ENCODE measurements around the gene ADAP1. TPM values are rescaled to one million over a fixed set of nuclear protein-coding genes. Genes with fewer than 3 reads are reported as not detected.

ADAP1 gene
- total and polyA plus RNA-seq, 3 experiments from 2014 or later: 37.7 to 77.3 (median 67.7) TPM

DNA sequence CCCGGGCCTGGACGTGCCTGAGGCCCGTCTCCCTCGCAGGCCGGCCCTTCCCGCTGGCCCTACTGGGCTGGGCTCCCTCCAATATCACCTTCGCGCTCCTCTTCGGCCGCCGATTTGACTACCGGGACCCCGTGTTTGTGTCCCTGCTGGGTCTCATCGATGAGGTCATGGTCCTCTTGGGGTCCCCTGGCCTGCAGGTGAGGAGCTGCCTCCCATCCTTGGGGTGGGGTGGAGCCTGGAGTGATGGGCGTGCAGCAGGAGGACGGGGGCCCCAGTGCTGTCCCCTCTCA, 30.6 kb upstream of the ADAP1 start:
- Mint-ChIP-seq H3K27me3 (peaks cover 7 to 10% of the 10 kb centered on the region in 2 donors), H3K4me1 (no peaks in the 10 kb centered on the region)
- POLR2A ChIA-PET: no interaction called here

GRCh38 chr7:984361-985126, 30.1 kb upstream of the ADAP1 start:
- Mint-ChIP-seq H3K27me3 (peaks cover 7 to 10% of the 10 kb centered on the region in 2 donors), H3K4me3 (no peak overlapping the region), H3K4me1 (no peaks in the 10 kb centered on the region), H3K9me3 (no peaks in the 10 kb centered on the region), H3K36me3 (no peaks in the 10 kb centered on the region), H3K27ac (no peak overlapping the region)
- H3K9me3 ChIP-seq (ENCODE audit: low read length): no peaks in the 10 kb centered on the region
- CTCF ChIA-PET: interaction anchor here (0.8 kb wide), 1 partner anchor 9 kb away, joined by 4 read pairs; no protein-coding TSS in a partner anchor
- no peaks in the 10 kb centered on the region for H3K36me3 ChIP-seq (ENCODE audit: insufficient read depth, low read length)
- POLR2A ChIA-PET: no interaction called here
- H3K27ac ChIP-seq (ENCODE audit: low read depth, low read length): no peak overlapping the region
- no peaks in the 10 kb centered on the region for H3K4me1 ChIP-seq (ENCODE audit: insufficient read depth, low read length)
- no peaks in the 10 kb centered on the region for H3K27me3 ChIP-seq (ENCODE audit: insufficient read depth, low read length, poor library complexity, severe bottlenecking)
- DNase-seq: no peak
- H3K4me3 ChIP-seq (ENCODE audit: low read length): no peak overlapping the region

More for the DNA sequence above, 30.6 kb upstream of the ADAP1 start:
- CTCF ChIA-PET: interaction anchor here (0.8 kb wide), 1 partner anchor 8 kb away, joined by 4 read pairs; no protein-coding TSS in a partner anchor
- Mint-ChIP-seq H3K36me3 (no peaks in the 10 kb centered on the region), H3K4me3 (no peak overlapping the region), H3K9me3 (no peaks in the 10 kb centered on the region), H3K27ac (no peak overlapping the region)
- DNase-seq: no peak
- no peaks in the 10 kb centered on the region for H3K4me1 ChIP-seq (ENCODE audit: insufficient read depth, low read length)
- no peaks in the 10 kb centered on the region for H3K27me3 ChIP-seq (ENCODE audit: insufficient read depth, low read length, poor library complexity, severe bottlenecking)
- no peak overlapping the region for H3K4me3 ChIP-seq (ENCODE audit: low read length)
- no peak overlapping the region for H3K27ac ChIP-seq (ENCODE audit: low read depth, low read length)
- no peaks in the 10 kb centered on the region for H3K36me3 ChIP-seq (ENCODE audit: insufficient read depth, low read length)
- no peaks in the 10 kb centered on the region for H3K9me3 ChIP-seq (ENCODE audit: low read length)

DNA sequence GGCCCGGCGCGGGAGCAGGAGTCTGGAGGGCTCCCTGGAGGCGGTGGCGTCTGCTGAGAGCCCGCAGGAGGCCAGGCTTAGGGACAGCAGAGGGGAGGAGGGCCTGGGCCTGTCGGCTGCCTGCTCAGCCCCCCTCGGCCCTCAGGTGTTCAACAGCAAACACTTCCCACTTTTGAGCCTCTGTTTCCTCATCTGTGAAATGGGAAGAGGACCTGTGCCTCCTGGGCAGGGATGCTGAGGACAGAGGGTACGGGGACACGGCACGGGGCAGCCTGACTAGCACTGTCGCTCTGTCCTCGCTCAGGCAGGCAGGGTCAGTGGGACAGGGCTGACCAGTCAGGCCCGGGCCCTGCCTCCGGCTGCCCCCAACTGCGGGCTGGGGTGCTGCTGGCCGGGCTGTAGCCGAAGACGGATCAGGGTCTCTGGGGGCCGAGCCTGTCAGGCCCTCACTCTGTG, 29.2 kb upstream of the ADAP1 start:
- H3K4me1 ChIP-seq (ENCODE audit: insufficient read depth, low read length): no peaks in the 10 kb centered on the region
- Mint-ChIP-seq H3K4me3 (no peak overlapping the region), H3K9me3 (no peaks in the 10 kb centered on the region), H3K4me1 (no peaks in the 10 kb centered on the region), H3K36me3 (no peaks in the 10 kb centered on the region), H3K27ac (no peak overlapping the region), H3K27me3 (peaks cover 9 to 10% of the 10 kb centered on the region in 2 donors)
- H3K9me3 ChIP-seq (ENCODE audit: low read length): no peaks in the 10 kb centered on the region
- no peaks in the 10 kb centered on the region for H3K36me3 ChIP-seq (ENCODE audit: insufficient read depth, low read length)
- ChIA-PET CTCF (interaction anchor here (2.8 kb wide), 1 partner anchor 11 kb away, joined by 17 read pairs; no protein-coding TSS in a partner anchor), POLR2A (no interaction called here)
- H3K27me3 ChIP-seq (ENCODE audit: insufficient read depth, low read length, poor library complexity, severe bottlenecking): no peaks in the 10 kb centered on the region
- H3K4me3 ChIP-seq (ENCODE audit: low read length): no peak overlapping the region
- DNase-seq: no peak
- no peak overlapping the region for H3K27ac ChIP-seq (ENCODE audit: low read depth, low read length)

DNA sequence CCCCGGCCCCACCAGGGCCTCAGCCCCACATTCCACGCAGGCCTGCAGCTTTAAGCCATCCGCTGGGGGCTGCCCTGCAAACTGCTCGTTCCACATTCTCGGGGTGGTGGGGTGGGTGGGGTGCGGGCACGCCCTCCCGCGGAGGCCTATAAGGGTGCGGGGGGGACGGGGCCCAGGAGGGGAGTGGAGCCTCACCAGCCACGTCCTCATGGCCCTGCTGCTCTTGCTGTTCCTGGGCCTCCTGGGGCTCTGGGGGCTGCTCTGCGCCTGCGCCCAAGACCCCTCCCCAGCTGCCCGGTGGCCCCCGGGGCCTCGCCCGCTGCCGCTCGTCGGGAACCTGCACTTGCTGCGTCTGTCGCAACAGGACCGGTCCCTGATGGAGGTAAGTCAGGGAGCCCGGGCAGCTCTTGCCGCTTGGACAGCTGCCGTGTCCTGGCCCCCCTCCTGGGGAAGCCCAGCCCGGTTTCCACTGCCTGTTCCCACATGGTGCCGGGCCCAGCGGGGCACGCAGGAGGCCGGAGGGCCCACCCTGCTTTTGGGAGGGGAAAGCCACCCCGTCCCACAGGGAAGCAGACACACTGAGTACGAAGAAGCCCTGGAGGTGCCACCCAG, 28.6 kb upstream of the ADAP1 start, which contains the start of gene CYP2W1:
CYP2W1 (plus strand) TSS at position 178 of the 612 bp plus-strand sequence; CDS start at position 209, 31 bp downstream.
- Mint-ChIP-seq H3K4me3 (no peak within 1 kb of the TSS), H3K4me1 (no peaks in the 10 kb centered on the region), H3K36me3 (no peaks in the 10 kb centered on the region), H3K9me3 (no peaks in the 10 kb centered on the region), H3K27me3 (peaks cover 9 to 10% of the 10 kb centered on the region in 2 donors), H3K27ac (no peak within 1 kb of the TSS)
- H3K4me3 ChIP-seq (ENCODE audit: low read length): no peak within 1 kb of the TSS
- no peaks in the 10 kb centered on the region for H3K4me1 ChIP-seq (ENCODE audit: insufficient read depth, low read length)
- no peaks in the 10 kb centered on the region for H3K9me3 ChIP-seq (ENCODE audit: low read length)
- ChIA-PET POLR2A (no interaction called here), CTCF (interaction anchor here (2.6 to 2.8 kb wide), 2 partner anchors 11 to 82 kb away, joined by 9 to 17 read pairs; no protein-coding TSS in a partner anchor)
- no peaks in the 10 kb centered on the region for H3K27me3 ChIP-seq (ENCODE audit: insufficient read depth, low read length, poor library complexity, severe bottlenecking)
- no peak within 1 kb of the TSS for H3K27ac ChIP-seq (ENCODE audit: low read depth, low read length)
- H3K36me3 ChIP-seq (ENCODE audit: insufficient read depth, low read length): no peaks in the 10 kb centered on the region
- no peak for DNase-seq

GRCh38 chr7:982511-983003, 28.1 kb upstream of the ADAP1 start:
- H3K36me3 Mint-ChIP-seq: no peaks in the 10 kb centered on the region
- ChIA-PET CTCF (interaction anchor here (2.6 to 2.8 kb wide), 2 partner anchors 12 to 83 kb away, joined by 9 to 17 read pairs; no protein-coding TSS in a partner anchor), POLR2A (no interaction called here)

GRCh38 chr7:981793-982510, 27.5 kb upstream of the ADAP1 start:
- no peak overlapping the region for H3K4me3 Mint-ChIP-seq
- peaks cover 9 to 10% of the 10 kb centered on the region in 2 donors for H3K27me3 Mint-ChIP-seq
- Histone ChIP-seq H3K27me3 (ENCODE audit: insufficient read depth, low read length, poor library complexity, severe bottlenecking) (no peaks in the 10 kb centered on the region), H3K4me1 (ENCODE audit: insufficient read depth, low read length) (no peaks in the 10 kb centered on the region), H3K27ac (ENCODE audit: low read depth, low read length) (no peak overlapping the region), H3K9me3 (ENCODE audit: low read length) (no peaks in the 10 kb centered on the region), H3K4me3 (ENCODE audit: low read length) (no peak overlapping the region), H3K36me3 (ENCODE audit: insufficient read depth, low read length) (no peaks in the 10 kb centered on the region)
- H3K4me1 Mint-ChIP-seq: no peaks in the 10 kb centered on the region
- H3K9me3 Mint-ChIP-seq: no peaks in the 10 kb centered on the region
- POLR2A ChIA-PET: no interaction called here
- H3K36me3 Mint-ChIP-seq: no peaks in the 10 kb centered on the region
- CTCF ChIA-PET: interaction anchor here (2.6 to 2.8 kb wide), 2 partner anchors 12 to 84 kb away, joined by 9 to 17 read pairs; no protein-coding TSS in a partner anchor
- no peak for DNase-seq
- H3K27ac Mint-ChIP-seq: no peak overlapping the region

More at GRCh38 chr7:982511-983003, 28.1 kb upstream of the ADAP1 start:
- Histone ChIP-seq H3K27me3 (ENCODE audit: insufficient read depth, low read length, poor library complexity, severe bottlenecking) (no peaks in the 10 kb centered on the region), H3K4me3 (ENCODE audit: low read length) (no peak overlapping the region), H3K27ac (ENCODE audit: low read depth, low read length) (no peak overlapping the region), H3K36me3 (ENCODE audit: insufficient read depth, low read length) (no peaks in the 10 kb centered on the region), H3K9me3 (ENCODE audit: low read length) (no peaks in the 10 kb centered on the region), H3K4me1 (ENCODE audit: insufficient read depth, low read length) (no peaks in the 10 kb centered on the region)
- Mint-ChIP-seq H3K27me3 (peaks cover 9 to 10% of the 10 kb centered on the region in 2 donors), H3K9me3 (no peaks in the 10 kb centered on the region), H3K4me3 (no peak overlapping the region), H3K4me1 (no peaks in the 10 kb centered on the region), H3K27ac (no peak overlapping the region)
- no peak for DNase-seq

DNA sequence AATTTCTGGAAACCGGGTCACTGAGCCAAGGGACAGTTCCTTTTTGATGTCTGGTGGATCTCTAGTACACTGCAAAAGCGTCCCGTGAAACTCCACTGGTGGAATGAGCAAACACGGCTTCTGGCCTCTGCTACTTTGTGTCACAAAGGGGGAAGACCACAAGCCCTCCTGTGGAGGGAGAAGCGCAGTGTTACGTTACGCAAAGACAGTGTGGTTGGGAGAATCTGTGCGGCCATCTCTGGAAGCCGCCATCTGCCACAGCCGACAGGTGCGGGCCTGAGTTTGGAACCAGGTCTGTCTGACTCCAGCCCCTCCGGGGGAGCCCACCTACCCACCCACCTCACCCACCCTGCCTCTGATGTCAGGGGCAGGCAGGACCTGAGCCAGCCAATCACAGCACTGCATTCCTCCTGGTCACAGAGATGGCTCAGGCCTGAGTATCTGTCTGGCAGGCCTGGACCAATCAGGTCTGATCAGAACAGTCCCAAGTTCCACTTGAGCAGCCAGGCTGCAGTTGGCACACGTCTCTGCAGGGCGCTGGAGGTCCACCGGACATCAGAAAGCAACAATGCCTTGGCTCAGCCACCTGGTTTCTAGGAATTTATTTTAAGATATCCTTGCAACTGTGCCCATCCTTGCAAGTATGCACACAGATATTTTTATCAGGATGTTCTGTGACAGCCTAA, 25.5 kb upstream of the ADAP1 start:
- Mint-ChIP-seq H3K9me3 (no peaks in the 10 kb centered on the region), H3K27me3 (peaks cover 0 to 3% of the 10 kb centered on the region in 2 donors), H3K4me3 (peak overlapping the region in 1 of 7 donors; percentile 34), H3K4me1 (no peaks in the 10 kb centered on the region), H3K27ac (no peak overlapping the region), H3K36me3 (no peaks in the 10 kb centered on the region)
- POLR2A ChIA-PET: no interaction called here
- H3K27me3 ChIP-seq (ENCODE audit: insufficient read depth, low read length, poor library complexity, severe bottlenecking): no peaks in the 10 kb centered on the region
- peaks cover 5% of the 10 kb centered on the region for H3K4me1 ChIP-seq (ENCODE audit: insufficient read depth, low read length)
- H3K36me3 ChIP-seq (ENCODE audit: insufficient read depth, low read length): no peaks in the 10 kb centered on the region
- no peak overlapping the region for H3K4me3 ChIP-seq (ENCODE audit: low read length)
- CTCF ChIA-PET: no interaction called here
- DNase-seq: no peak
- no peaks in the 10 kb centered on the region for H3K9me3 ChIP-seq (ENCODE audit: low read length)
- no peak overlapping the region for H3K27ac ChIP-seq (ENCODE audit: low read depth, low read length)
